IMR-90 (cell line): Measurements from ENCODE around the gene NOS2. TPM values are rescaled to one million over a fixed set of nuclear protein-coding genes. Genes with fewer than 3 reads are reported as not detected.
"Not testable (repeated sequence)": the region's sequence is repeated elsewhere in the genome, so short reads cannot be mapped to it uniquely, and the experiment has no call there.

Experiments used
- ATAC-seq: fragments of 200-7000 bp; cut with Tn5 transposase; 2 replicates; pipeline ENCODE4 v1.9.1; 2020; ENCODE audit warnings: low read depth, mild to moderate bottlenecking, moderate library complexity
- BruUV-seq: library from RNA; stranded (reverse); fragments of 400-500 nt; replicated peaks from 2 replicates; lab custom pipeline; 2021; lab: Mats Ljungman, UMichigan
- CTCF ChIA-PET: fragments of 300-600 bp; formaldehyde crosslinking; extraction: SDS; loops from one replicate; lab custom pipeline; 2021; ENCODE audit warnings: antibody characterized with exemption; lab: Yijun Ruan, JAX
- POLR2A ChIA-PET: fragments of 300-600 bp; sonication (Branson Sonifier 250); formaldehyde crosslinking; loops from one replicate; lab custom pipeline; 2022; ENCODE audit warnings: antibody characterized with exemption; ENCODE audit not compliant: unreplicated experiment; lab: Charles Lee
- DNase-seq: peaks from one replicate; pipeline ENCODE4 v3.0.0; 2013
- H2AFZ ChIP-seq: replicated peaks from 2 replicates; pipeline ENCODE3; 2013; ENCODE audit warnings: low read length, mild to moderate bottlenecking; ENCODE audit not compliant: poor library complexity
- H2AK5ac ChIP-seq: 2 replicates; pipeline ENCODE4 v1.6.1; 2013; ENCODE audit warnings: low read depth, low read length, inconsistent platforms
- H2AK9ac ChIP-seq: replicated peaks from 2 replicates; pipeline ENCODE3; 2013; ENCODE audit warnings: mild to moderate bottlenecking, low read depth, low read length, moderate library complexity; ENCODE audit not compliant: poor library complexity
- H2BK120ac ChIP-seq: 2 replicates; pipeline ENCODE4 v1.6.1; 2013; ENCODE audit warnings: low read depth, low read length, inconsistent platforms
- H2BK15ac ChIP-seq: 3 replicates; pipeline ENCODE4 v1.6.1; 2013; ENCODE audit warnings: low read depth, low read length, inconsistent platforms
- H2BK20ac ChIP-seq: 2 replicates; pipeline ENCODE4 v1.6.1; 2013; ENCODE audit warnings: low read depth, mild to moderate bottlenecking, inconsistent platforms, low read length, moderate library complexity
- H2BK5ac ChIP-seq: 2 replicates; pipeline ENCODE4 v1.6.1; 2013; ENCODE audit warnings: mild to moderate bottlenecking, low read depth, low read length, inconsistent platforms; ENCODE audit not compliant: poor library complexity, severe bottlenecking
- H3K14ac ChIP-seq: replicated peaks from 2 replicates; pipeline ENCODE4 v1.6.1; 2013; ENCODE audit warnings: low read depth, low read length, inconsistent platforms
- H3K18ac ChIP-seq: 2 replicates; pipeline ENCODE4 v1.6.1; 2013; ENCODE audit warnings: low read depth, low read length, control low read depth
- H3K23ac ChIP-seq: 2 replicates; pipeline ENCODE4 v1.6.1; 2013; ENCODE audit warnings: low read depth, low read length, inconsistent platforms
- H3K27ac ChIP-seq: 2 replicates; pipeline ENCODE4 v1.5.1; 2013; ENCODE audit warnings: mild to moderate bottlenecking, control low read depth, low read length; ENCODE audit not compliant: insufficient read depth
- H3K27me3 ChIP-seq: 2 replicates; pipeline ENCODE4 v1.6.1; 2013; ENCODE audit warnings: low read length; ENCODE audit not compliant: control insufficient read depth, insufficient read depth
- H3K36me3 ChIP-seq: 2 replicates; pipeline ENCODE4 v1.6.1; 2013; ENCODE audit warnings: low read length, mixed read lengths; ENCODE audit not compliant: control insufficient read depth, insufficient read depth
- H3K4ac ChIP-seq: 2 replicates; pipeline ENCODE4 v1.6.1; 2013; ENCODE audit warnings: low read depth, low read length, inconsistent platforms
- H3K4me1 ChIP-seq: 2 replicates; pipeline ENCODE4 v1.6.1; 2013; ENCODE audit warnings: low read length, mixed read lengths; ENCODE audit not compliant: control insufficient read depth, insufficient read depth
- H3K4me2 ChIP-seq: 2 replicates; pipeline ENCODE4 v1.6.1; 2013; ENCODE audit warnings: low read depth, mild to moderate bottlenecking, control low read depth, low read length, moderate library complexity
- H3K4me3 ChIP-seq: 2 replicates; pipeline ENCODE4 v1.5.1; 2013; ENCODE audit warnings: low read depth, mild to moderate bottlenecking, control low read depth, low read length, moderate library complexity; ENCODE audit not compliant: insufficient read depth
- H3K56ac ChIP-seq: 2 replicates; pipeline ENCODE4 v1.6.1; 2013; ENCODE audit warnings: low read length, inconsistent platforms; ENCODE audit not compliant: insufficient read depth; ENCODE audit errors: extremely low read depth
- H3K79me1 ChIP-seq, 2 experiments: 2 replicates each; pipeline ENCODE4 v1.6.1; 2013; ENCODE audit warnings: low read length in 2 of 2, inconsistent platforms in 1 of 2, low read depth in 1 of 2
- H3K9ac ChIP-seq: 2 replicates; pipeline ENCODE4 v1.6.1; 2013; ENCODE audit warnings: low read depth, low read length, control low read depth
- H3K9me1 ChIP-seq: 2 replicates; pipeline ENCODE4 v1.6.1; 2013; ENCODE audit warnings: low read length, inconsistent platforms; ENCODE audit not compliant: insufficient read depth
- H3K9me3 ChIP-seq: 2 replicates; pipeline ENCODE4 v1.6.1; 2013; ENCODE audit warnings: low read length; ENCODE audit not compliant: control insufficient read depth, insufficient read depth
- H4K20me1 ChIP-seq: 2 replicates; pipeline ENCODE4 v1.6.1; 2013; ENCODE audit warnings: low read length, inconsistent platforms; ENCODE audit not compliant: insufficient read depth
- H4K5ac ChIP-seq: 2 replicates; pipeline ENCODE4 v1.6.1; 2013; ENCODE audit warnings: mild to moderate bottlenecking, low read depth, low read length, control low read depth
- H4K8ac ChIP-seq, 2 experiments: 2 replicates each; pipeline ENCODE4 v1.6.1; 2013; ENCODE audit warnings: low read depth in 2 of 2, low read length in 2 of 2, control low read depth in 1 of 2, inconsistent platforms in 1 of 2
- H4K91ac ChIP-seq: 2 replicates; pipeline ENCODE4 v1.6.1; 2013; ENCODE audit warnings: low read depth, low read length, inconsistent platforms; ENCODE audit not compliant: insufficient read depth
- RFX5 ChIP-seq: IDR thresholded peaks from 2 replicates; pipeline ENCODE4 v1.8.0; 2012; ENCODE audit warnings: low read depth, mild to moderate bottlenecking, low read length, moderate library complexity
- WGBS, 2 experiments: methylation state at CpG; one replicate each; pipeline versions ENCODE4 v1.1.5 to v1.1.7; 2013; ENCODE audit warnings: missing lambda C conversion rate in 2 of 2; ENCODE audit not compliant: insufficient read length in 1 of 2; ENCODE audit errors: extremely low coverage in 2 of 2; 5-methylcytosine and 5-hydroxymethylcytosine counted together
- dilution Hi-C: fragments of 300-500 bp; cut with HindIII; formaldehyde crosslinking; loops from one replicate; pipeline ENCODE4 v1.14.3; 2018; ENCODE audit warnings: low sequenced_read_pairs; ENCODE audit not compliant: unreplicated experiment
- in situ Hi-C: fragments of 300-500 bp; cut with MboI; formaldehyde crosslinking; loops from 3 replicates; pipeline ENCODE4 v1.14.3; 2019; ENCODE audit warnings: low sequenced_read_pairs, inconsistent platforms, mixed read lengths
- intact Hi-C: fragments of 100-400 bp; cut with micrococcal nuclease; formaldehyde crosslinking; loops from 2 replicates; pipeline ENCODE4 v1.10.0; 2022
- polyA plus RNA-seq, 3 experiments: library from polyadenylated mRNA; depleted of rRNA; stranded (reverse); fragments of >200 nt; gene quantifications; 2 replicates each; pipeline ENCODE4 v1.2.3, GENCODE V29; 2012; ENCODE audit warnings: low replicate concordance in 1 of 3
- total RNA-seq: library from RNA; depleted of rRNA; stranded (reverse); fragments of >200 nt; gene quantifications from 2 replicates; pipeline ENCODE4 v1.2.3, GENCODE V29; 2012

NOS2 gene
- total and polyA plus RNA-seq, 2 of the 4 experiments (the other 2 are of a cell fraction): under 0.01 TPM; not detected in 1

DNA sequence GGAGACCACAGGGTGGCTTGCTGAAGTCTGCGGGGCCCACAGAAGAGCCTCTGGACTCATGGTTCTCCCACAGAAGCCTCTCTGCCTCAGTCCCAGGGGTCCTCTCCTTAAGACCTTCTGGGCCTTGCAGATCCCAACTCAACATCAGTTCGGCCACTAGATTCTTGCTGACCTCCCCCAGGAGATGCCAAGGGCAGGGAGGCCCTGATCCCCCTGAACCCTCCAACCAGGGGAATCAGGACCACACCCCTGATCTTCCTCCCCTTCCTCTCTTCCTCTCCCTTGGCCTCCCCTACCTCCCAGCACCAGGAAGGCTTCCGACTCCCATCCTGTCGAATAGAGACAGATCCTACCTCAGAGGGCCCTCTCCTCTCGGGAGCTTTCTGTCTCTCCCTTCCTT, 53.4 kb downstream of the NOS2 start:
- H2AFZ ChIP-seq: no peak overlapping the region
- 60% methylated on average over 1 of the region's 5 CpGs; no CpG with 5 or more reads in 1 of the 2 experiments for WGBS, 2 experiments
- no peak for ATAC-seq
- no peak overlapping the region for H4K91ac ChIP-seq
- H3K4me1 ChIP-seq: no peaks in the 10 kb centered on the region
- no peak overlapping the region for H2BK120ac ChIP-seq
- H3K4me3 ChIP-seq: no peak overlapping the region
- H3K9me3 ChIP-seq: no peaks in the 10 kb centered on the region
- no peak overlapping the region for H3K4ac ChIP-seq
- intact Hi-C loops (no loop called here), dilution Hi-C loops (no loop called here), in situ Hi-C loops (loop anchor here (5.0 kb wide), 1 partner anchor 85 kb away; no protein-coding TSS in a partner anchor)
- no peaks in the 10 kb centered on the region for H4K20me1 ChIP-seq
- TF ChIP-seq RFX5: no peak
- CTCF ChIA-PET: interaction anchor here (0.9 kb wide), 1 partner anchor 92 kb away, joined by 4 read pairs; no protein-coding TSS in a partner anchor
- H3K36me3 ChIP-seq: no peaks in the 10 kb centered on the region
- no peak overlapping the region for H3K56ac ChIP-seq
- no peak overlapping the region for H3K9ac ChIP-seq
- H3K9me1 ChIP-seq: no peaks in the 10 kb centered on the region
- H2BK20ac ChIP-seq: no peak overlapping the region
- H3K23ac ChIP-seq: no peak overlapping the region
- POLR2A ChIA-PET: no interaction called here
- no peak overlapping the region for H2BK15ac ChIP-seq
- no peak overlapping the region for H2AK5ac ChIP-seq
- H2BK5ac ChIP-seq: no peak overlapping the region
- H4K8ac ChIP-seq: no peak overlapping the region
- H3K79me1 ChIP-seq: no peaks in the 10 kb centered on the region
- no peaks in the 10 kb centered on the region; the same call in 1 of the 2 replicates for H3K27me3 ChIP-seq
- no peak overlapping the region for H2AK9ac ChIP-seq
- BruUV-seq: no TSS peak
- no peak for DNase-seq
- H3K4me2 ChIP-seq: no peak overlapping the region
- H3K27ac ChIP-seq: no peak overlapping the region
- no peak overlapping the region for H4K5ac ChIP-seq
- H3K14ac ChIP-seq: no peak overlapping the region
- no peak overlapping the region for H3K18ac ChIP-seq

DNA sequence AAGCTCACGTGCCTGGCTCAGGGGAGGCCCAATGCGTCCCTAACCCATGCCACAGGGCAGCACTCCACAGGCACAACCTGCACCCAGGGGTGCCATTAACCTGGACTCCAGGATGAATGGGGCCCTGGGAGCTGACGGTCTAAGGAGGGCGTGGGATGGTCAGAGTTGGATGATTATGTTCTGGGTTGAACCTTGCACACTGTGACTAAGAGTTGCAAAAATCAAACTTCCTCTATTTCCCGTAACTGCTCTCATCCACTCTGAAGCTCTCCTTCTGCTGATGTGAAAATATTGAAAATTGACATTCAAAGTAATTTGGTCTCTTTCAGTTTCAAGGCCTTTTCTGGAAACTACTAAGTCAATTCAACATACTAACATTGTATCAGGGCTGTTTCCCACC, 54.0 kb downstream of the NOS2 start:
- H3K9me1 ChIP-seq, ATAC-seq, H2BK20ac ChIP-seq, H2AK9ac ChIP-seq, H3K4me3 ChIP-seq, BruUV-seq, H3K18ac ChIP-seq, H2BK15ac ChIP-seq, H3K27me3 ChIP-seq, dilution Hi-C loops, H2AK5ac ChIP-seq, intact Hi-C loops, H2BK5ac ChIP-seq, H4K8ac ChIP-seq, H3K4me1 ChIP-seq, POLR2A ChIA-PET, H3K23ac ChIP-seq, H4K91ac ChIP-seq, H4K20me1 ChIP-seq, H2AFZ ChIP-seq, H3K79me1 ChIP-seq, H3K9ac ChIP-seq, H3K4me2 ChIP-seq, H3K4ac ChIP-seq, CTCF ChIA-PET, DNase-seq, H3K14ac ChIP-seq, H3K36me3 ChIP-seq, H3K27ac ChIP-seq, H2BK120ac ChIP-seq, H3K9me3 ChIP-seq, H3K56ac ChIP-seq, H4K5ac ChIP-seq: not testable (repeated sequence)
- in situ Hi-C loops: loop anchor here (5.0 kb wide), 1 partner anchor 84 kb away; no protein-coding TSS in a partner anchor
- no CpG with 5 or more reads among the region's 5 CpGs for WGBS, 2 experiments
